SK-N-SH (cell line): ENCODE data around the gene IGSF23. TPM values are rescaled to one million over a fixed set of nuclear protein-coding genes. Genes with fewer than 3 reads are reported as not detected.

Experiments used
- CTCF ChIA-PET: fragments of 300-600, 350-600 bp; formaldehyde crosslinking; extraction: SDS; loops from one replicate; lab custom pipeline; 2021; lab: Yijun Ruan, JAX
- POLR2A ChIA-PET: fragments of 350-600 bp; sonication (Branson Sonifier 250); formaldehyde crosslinking; extraction: SDS; loops from one replicate; lab custom pipeline; 2020; ENCODE audit warnings: antibody characterized with exemption, inconsistent platforms; lab: Yijun Ruan, JAX
- DNase-seq: peaks from one replicate; pipeline ENCODE4 v3.0.0; 2012
- H2AFZ ChIP-seq: fragments of 200-600 bp; sonication (generic); 2 replicates; pipeline ENCODE4 v1.8.1; 2016; ENCODE audit warnings: antibody characterized with exemption, mild to moderate bottlenecking, low read depth
- H3F3A ChIP-seq: fragments of 200-600 bp; sonication (generic); replicated peaks from 2 replicates; pipeline ENCODE3; 2016; ENCODE audit warnings: antibody characterized with exemption, mild to moderate bottlenecking; ENCODE audit not compliant: insufficient read depth
- H3K27ac ChIP-seq, 2 experiments: fragments of 200-500 bp in 1 of 2; fragments of 200-600 bp in 1 of 2; sonication (Bioruptor generic) in 1 of 2; sonication (generic), shearing (Covaris generic) in 1 of 2; 2 replicates each; pipeline versions ENCODE4 v1.5.1 to v1.6.1; 2014 to 2016; ENCODE audit warnings: low read depth in 2 of 2, inconsistent platforms in 1 of 2, low read length in 1 of 2, mild to moderate bottlenecking in 1 of 2, mixed read lengths in 1 of 2
- H3K27me3 ChIP-seq: fragments of 200-600 bp; sonication (generic), shearing (Covaris generic); 2 replicates; pipeline ENCODE4 v1.6.1; 2016; ENCODE audit warnings: mixed run types; ENCODE audit not compliant: insufficient read depth
- H3K36me3 ChIP-seq, 2 experiments: fragments of 200-500 bp in 1 of 2; fragments of 200-600 bp in 1 of 2; sonication (Bioruptor generic) in 1 of 2; sonication (generic) in 1 of 2; replicated peaks in 1 of 2; 2 replicates each; pipeline versions ENCODE3 to v1.5.1; 2014 to 2016; ENCODE audit warnings: low read length in 1 of 2, mild to moderate bottlenecking in 1 of 2; ENCODE audit not compliant: insufficient read depth in 2 of 2, control insufficient read depth in 1 of 2
- H3K4me1 ChIP-seq, 2 experiments: fragments of 200-500 bp in 1 of 2; fragments of 200-600 bp in 1 of 2; sonication (Bioruptor generic) in 1 of 2; sonication (generic), shearing (Covaris generic) in 1 of 2; 2 replicates each; pipeline versions ENCODE4 v1.5.1 to v1.6.1; 2014 to 2016; ENCODE audit warnings: low read depth in 1 of 2, low read length in 1 of 2, mixed run types in 1 of 2; ENCODE audit not compliant: insufficient read depth in 2 of 2, control insufficient read depth in 1 of 2
- H3K4me2 ChIP-seq: fragments of 200-600 bp; sonication (generic), shearing (Covaris generic); 2 replicates; pipeline ENCODE4 v1.6.1; 2017; ENCODE audit warnings: mixed run types
- H3K4me3 ChIP-seq, 2 experiments: fragments of 200-500 bp in 1 of 2; fragments of 200-600 bp in 1 of 2; sonication (Bioruptor generic) in 1 of 2; sonication (generic), shearing (Covaris generic) in 1 of 2; 2 replicates each; pipeline versions ENCODE4 v1.5.1 to v1.8.1; 2014 to 2016; ENCODE audit warnings: low read depth in 2 of 2, inconsistent platforms in 1 of 2, low read length in 1 of 2, mild to moderate bottlenecking in 1 of 2, mixed read lengths in 1 of 2, moderate library complexity in 1 of 2
- H3K79me2 ChIP-seq: fragments of 200-600 bp; sonication (generic); 2 replicates; pipeline ENCODE4 v1.8.1; 2017; ENCODE audit warnings: mild to moderate bottlenecking; ENCODE audit not compliant: insufficient read depth
- H3K9ac ChIP-seq: fragments of 200-600 bp; sonication (generic); 2 replicates; pipeline ENCODE4 v1.6.1; 2017; ENCODE audit warnings: mixed run types
- H3K9me2 ChIP-seq: fragments of 200-600 bp; sonication (generic); 2 replicates; pipeline ENCODE4 v1.6.1; 2017; ENCODE audit warnings: mixed run types
- H3K9me3 ChIP-seq: fragments of 200-600 bp; sonication (generic); 2 replicates; pipeline ENCODE4 v1.6.1; 2017; ENCODE audit warnings: mixed run types, mild to moderate bottlenecking, moderate library complexity
- H4K20me1 ChIP-seq: fragments of 200-600 bp; sonication (generic); 2 replicates; pipeline ENCODE4 v1.6.1; 2017; ENCODE audit warnings: mild to moderate bottlenecking, mixed run types; ENCODE audit not compliant: insufficient read depth
- ELF1 ChIP-seq: IDR thresholded peaks from 2 replicates; pipeline ENCODE4 v1.4.0; 2012
- FOXJ3 ChIP-seq: sonication (generic); formaldehyde crosslinking; IDR thresholded peaks from 2 replicates; pipeline ENCODE4 v1.5.1; 2020; ENCODE audit warnings: mild to moderate bottlenecking, missing genetic modification reagents
- FOXM1 ChIP-seq: IDR thresholded peaks from 2 replicates; pipeline ENCODE4 v1.4.0; 2012; ENCODE audit warnings: low read depth, mild to moderate bottlenecking
- JUND ChIP-seq: IDR thresholded peaks from 2 replicates; pipeline ENCODE4 v1.4.0; 2012
- RAD21 ChIP-seq: IDR thresholded peaks from 2 replicates; pipeline ENCODE4 v1.6.1; 2012; ENCODE audit warnings: mild to moderate bottlenecking, low read length
- SIN3A ChIP-seq: IDR thresholded peaks from 2 replicates; pipeline ENCODE4 v1.6.1; 2012; ENCODE audit warnings: low read depth, mild to moderate bottlenecking, low read length, moderate library complexity, borderline replicate concordance
- SMC3 ChIP-seq: IDR thresholded peaks from 2 replicates; pipeline ENCODE4 v1.6.1; 2012; ENCODE audit warnings: low read depth, low read length, improper control_type of control experiment
- YY1 ChIP-seq: IDR thresholded peaks from 2 replicates; pipeline ENCODE4 v1.4.0; 2012; ENCODE audit warnings: low read depth, mild to moderate bottlenecking
- WGBS: methylation state at CpG from one replicate; pipeline ENCODE4 v1.1.6; 2017; ENCODE audit warnings: low lambda C conversion rate; 5-methylcytosine and 5-hydroxymethylcytosine counted together
- polyA plus RNA-seq, 3 experiments: library from polyadenylated mRNA; depleted of rRNA; stranded (reverse); fragments of >200 nt; gene quantifications; 2 replicates each; pipeline ENCODE4 v1.2.3, GENCODE V29; 2012
- TF ChIP-seq, protein P1 (sequence below): fragments of 200-600 bp; sonication (generic); IDR thresholded peaks from 2 replicates; pipeline ENCODE4 v1.6.1; 2017; ENCODE audit warnings: antibody characterized with exemption, mild to moderate bottlenecking, moderate library complexity

The IGSF23 gene
- polyA plus RNA-seq, 1 of the 3 experiments (the other 2 are of a cell fraction) = 0.08 TPM

- H3K9me3 ChIP-seq = no peaks in the 10 kb centered on the region
- H3K4me1 ChIP-seq = no peaks in the 10 kb centered on the region; a peak in 1 of 4 replicates
- no peaks in the 10 kb centered on the region for H3K27me3 ChIP-seq
- H3K4me3 ChIP-seq = no peak overlapping the region
- no peak overlapping the region for H3K9ac ChIP-seq
- 36% methylated on average over 7 of the region's 11 CpGs for WGBS
- no peak for DNase-seq
- no peak overlapping the region for H3K4me2 ChIP-seq
- no peak overlapping the region for H2AFZ ChIP-seq
- H3K27ac ChIP-seq = no peak overlapping the region
- TF ChIP-seq FOXJ3 (CRISPR knock-in tag) (no peak), SIN3A (no peak), SMC3 (no peak), YY1 (no peak), JUND (no peak), ELF1 (no peak)
- TF ChIP-seq, all 33 proteins: peak for 0
- CTCF ChIA-PET = interaction anchor here (1.1 to 1.7 kb wide), 2 partner anchors 10 to 77 kb away, joined by 3 to 10 read pairs; no protein-coding TSS in a partner anchor
- Histone ChIP-seq H4K20me1 (no peaks in the 10 kb centered on the region), H3F3A (peaks cover 6% of the 10 kb centered on the region), H3K79me2 (no peaks in the 10 kb centered on the region), H3K9me2 (no peaks in the 10 kb centered on the region), H3K36me3 (no peaks in the 10 kb centered on the region)
- POLR2A ChIA-PET = no interaction called here
Measured at GRCh38 chr19:44580366-44580895, 32.9 kb upstream of the IGSF23 start.

- POLR2A ChIA-PET = no interaction called here
- no peaks in the 10 kb centered on the region for H3K36me3 ChIP-seq
- no peaks in the 10 kb centered on the region for H3K9me3 ChIP-seq
- H3K4me2 ChIP-seq = no peak overlapping the region
- peaks cover 0 to 5% of the 10 kb centered on the region in 2 experiments; a peak in 1 of 4 replicates for H3K4me1 ChIP-seq
- TF ChIP-seq, protein P1, sequence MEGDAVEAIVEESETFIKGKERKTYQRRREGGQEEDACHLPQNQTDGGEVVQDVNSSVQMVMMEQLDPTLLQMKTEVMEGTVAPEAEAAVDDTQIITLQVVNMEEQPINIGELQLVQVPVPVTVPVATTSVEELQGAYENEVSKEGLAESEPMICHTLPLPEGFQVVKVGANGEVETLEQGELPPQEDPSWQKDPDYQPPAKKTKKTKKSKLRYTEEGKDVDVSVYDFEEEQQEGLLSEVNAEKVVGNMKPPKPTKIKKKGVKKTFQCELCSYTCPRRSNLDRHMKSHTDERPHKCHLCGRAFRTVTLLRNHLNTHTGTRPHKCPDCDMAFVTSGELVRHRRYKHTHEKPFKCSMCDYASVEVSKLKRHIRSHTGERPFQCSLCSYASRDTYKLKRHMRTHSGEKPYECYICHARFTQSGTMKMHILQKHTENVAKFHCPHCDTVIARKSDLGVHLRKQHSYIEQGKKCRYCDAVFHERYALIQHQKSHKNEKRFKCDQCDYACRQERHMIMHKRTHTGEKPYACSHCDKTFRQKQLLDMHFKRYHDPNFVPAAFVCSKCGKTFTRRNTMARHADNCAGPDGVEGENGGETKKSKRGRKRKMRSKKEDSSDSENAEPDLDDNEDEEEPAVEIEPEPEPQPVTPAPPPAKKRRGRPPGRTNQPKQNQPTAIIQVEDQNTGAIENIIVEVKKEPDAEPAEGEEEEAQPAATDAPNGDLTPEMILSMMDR = no peak
- H3F3A ChIP-seq = peaks cover 6% of the 10 kb centered on the region
- no peak overlapping the region for H3K4me3 ChIP-seq
- no peaks in the 10 kb centered on the region for H3K79me2 ChIP-seq
- WGBS = 75% methylated on average over 2 of the region's 2 CpGs
- H3K9me2 ChIP-seq = no peaks in the 10 kb centered on the region
- H4K20me1 ChIP-seq = no peaks in the 10 kb centered on the region
- no peak overlapping the region for H2AFZ ChIP-seq
- CTCF ChIA-PET = interaction anchor here (0.8 to 2.7 kb wide), 2 partner anchors 10 to 76 kb away, joined by 6 to 10 read pairs; no protein-coding TSS in a partner anchor
- no peak overlapping the region for H3K27ac ChIP-seq
- H3K27me3 ChIP-seq = no peaks in the 10 kb centered on the region
- no peak overlapping the region for H3K9ac ChIP-seq
- DNase-seq = no peak
Measured at GRCh38 chr19:44581288-44581687, 32.1 kb upstream of the IGSF23 start.

DNA sequence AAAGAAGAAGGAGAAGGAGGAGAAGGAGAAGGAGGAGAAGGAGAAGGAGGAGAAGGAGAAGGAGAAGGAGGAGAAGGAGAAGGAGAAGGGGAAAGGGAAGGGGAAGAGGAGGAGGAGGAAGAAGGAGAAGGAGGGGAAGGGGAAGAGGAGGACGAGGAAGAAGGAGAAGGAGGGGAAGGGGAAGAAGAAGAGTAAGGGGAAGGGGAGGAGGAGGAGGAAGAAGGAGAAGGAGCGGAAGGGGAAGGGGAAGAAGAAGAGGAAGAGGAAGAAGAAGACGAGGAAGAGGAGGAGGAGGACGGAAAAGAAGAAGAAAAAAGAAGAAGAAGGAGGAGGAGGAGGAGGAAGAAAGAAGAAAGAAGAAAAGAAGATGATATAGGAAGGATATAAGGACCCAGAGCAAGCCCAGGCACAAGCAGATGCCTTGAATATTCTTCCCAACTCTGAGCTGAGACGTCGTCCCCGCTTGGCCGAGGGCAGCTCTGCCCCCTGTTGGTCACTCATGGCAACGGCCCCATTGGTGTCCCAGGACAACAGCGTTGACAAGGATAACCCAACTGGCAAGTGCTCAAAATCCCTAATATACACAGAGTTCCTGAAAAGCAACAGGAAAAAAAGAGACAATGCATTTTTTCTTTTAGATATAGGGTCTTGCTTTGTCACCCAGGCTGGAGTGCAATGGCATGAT lies 30.6 kb upstream of the IGSF23 start:
- Histone ChIP-seq H3K79me2 (no peaks in the 10 kb centered on the region), H3F3A (peaks cover 16% of the 10 kb centered on the region), H3K9me3 (no peaks in the 10 kb centered on the region), H4K20me1 (no peaks in the 10 kb centered on the region), H3K27ac (no peak overlapping the region), H2AFZ (no peak overlapping the region), H3K36me3 (no peaks in the 10 kb centered on the region), H3K4me3 (no peak overlapping the region), H3K4me1 (peaks cover 0 to 14% of the 10 kb centered on the region in 2 experiments; a peak in 1 of 4 replicates), H3K27me3 (no peaks in the 10 kb centered on the region), H3K4me2 (no peak overlapping the region), H3K9me2 (no peaks in the 10 kb centered on the region), H3K9ac (no peak overlapping the region)
- WGBS = 12% methylated on average over 10 of the region's 10 CpGs
- ChIA-PET CTCF (interaction anchor here (0.5 to 11.1 kb wide), 10 partner anchors 9 to 262 kb away, joined by 3 to 63 read pairs (median 4); no protein-coding TSS in a partner anchor), POLR2A (no interaction called here)
- TF ChIP-seq, protein P1 = peak; percentile 60
- TF ChIP-seq FOXM1 (no peak), SMC3 (peak; percentile 34), RAD21 (peak; percentile 45)
- DNase-seq = peak; percentile 46
